H9 (cell line): ENCODE results near the gene MAST4. TPM values are rescaled to one million over a fixed set of nuclear protein-coding genes. Genes with fewer than 3 reads are reported as not detected.

Experiments
- DNase-seq: peaks from one replicate; pipeline ENCODE4 v3.0.0-alpha.2; 2017
- H2AFZ ChIP-seq: one replicate; pipeline ENCODE4 v1.6.1; 2013; ENCODE audit warnings: mild to moderate bottlenecking, low read length, control low read depth, moderate library complexity
- H2AK5ac ChIP-seq: 2 replicates; pipeline ENCODE4 v1.6.1; 2013; ENCODE audit warnings: low read length, control low read depth, mixed read lengths; ENCODE audit not compliant: insufficient read length
- H2BK120ac ChIP-seq: one replicate; pipeline ENCODE4 v1.6.1; 2013; ENCODE audit warnings: low read depth, mild to moderate bottlenecking, low read length, control low read depth, inconsistent platforms; ENCODE audit not compliant: poor library complexity, severe bottlenecking
- H2BK12ac ChIP-seq: 2 replicates; pipeline ENCODE4 v1.6.1; 2013; ENCODE audit warnings: low read length, control low read depth, mixed read lengths, low read depth; ENCODE audit not compliant: insufficient read length
- H2BK15ac ChIP-seq: 2 replicates; pipeline ENCODE4 v1.6.1; 2013; ENCODE audit warnings: low read depth, low read length, control low read depth
- H2BK20ac ChIP-seq: one replicate; pipeline ENCODE4 v1.6.1; 2013; ENCODE audit warnings: low read depth, mild to moderate bottlenecking, low read length, control low read depth, inconsistent platforms; ENCODE audit not compliant: poor library complexity, severe bottlenecking
- H2BK5ac ChIP-seq: 2 replicates; pipeline ENCODE4 v1.6.1; 2013; ENCODE audit warnings: low read length, control low read depth, mixed read lengths; ENCODE audit not compliant: insufficient read length
- H3K14ac ChIP-seq: 2 replicates; pipeline ENCODE4 v1.6.1; 2013; ENCODE audit warnings: low read length, control low read depth; ENCODE audit not compliant: insufficient read depth
- H3K18ac ChIP-seq: 2 replicates; pipeline ENCODE4 v1.6.1; 2013; ENCODE audit warnings: low read depth, mild to moderate bottlenecking, mixed read lengths, low read length, control low read depth; ENCODE audit not compliant: insufficient read length
- H3K23ac ChIP-seq: 2 replicates; pipeline ENCODE4 v1.6.1; 2013; ENCODE audit warnings: low read length, control low read depth, mixed read lengths, low read depth; ENCODE audit not compliant: insufficient read length
- H3K23me2 ChIP-seq: 2 replicates; pipeline ENCODE4 v1.6.1; 2013; ENCODE audit warnings: low read depth, mild to moderate bottlenecking, mixed read lengths, low read length, control low read depth; ENCODE audit not compliant: insufficient read length, poor library complexity, severe bottlenecking
- H3K27ac ChIP-seq: 2 replicates; pipeline ENCODE4 v1.5.1; 2013; ENCODE audit warnings: low read length, control low read depth, mixed read lengths, low read depth; ENCODE audit not compliant: insufficient read length
- H3K27me3 ChIP-seq: 2 replicates; pipeline ENCODE4 v1.6.1; 2013; ENCODE audit warnings: low read length, control low read depth, inconsistent platforms; ENCODE audit not compliant: insufficient read depth
- H3K4ac ChIP-seq: 2 replicates; pipeline ENCODE4 v1.6.1; 2013; ENCODE audit warnings: low read depth, mild to moderate bottlenecking, control low read depth, inconsistent platforms, low read length, moderate library complexity
- H3K4me1 ChIP-seq: 2 replicates; pipeline ENCODE4 v1.6.1; 2013; ENCODE audit warnings: low read length, control low read depth, inconsistent platforms; ENCODE audit not compliant: insufficient read depth
- H3K4me2 ChIP-seq: 2 replicates; pipeline ENCODE4 v1.6.1; 2013; ENCODE audit warnings: low read length, control low read depth, mixed read lengths; ENCODE audit not compliant: insufficient read length, insufficient read depth
- H3K56ac ChIP-seq: 2 replicates; pipeline ENCODE4 v1.6.1; 2013; ENCODE audit warnings: low read depth, mild to moderate bottlenecking, mixed read lengths, low read length, control low read depth; ENCODE audit not compliant: insufficient read length
- H3K79me1 ChIP-seq: 2 replicates; pipeline ENCODE4 v1.6.1; 2013; ENCODE audit warnings: low read depth, mild to moderate bottlenecking, moderate library complexity, low read length, control low read depth, inconsistent platforms; ENCODE audit not compliant: insufficient read depth, poor library complexity, severe bottlenecking
- H3K79me2 ChIP-seq: 2 replicates; pipeline ENCODE4 v1.6.1; 2013; ENCODE audit warnings: low read length, control low read depth, inconsistent platforms; ENCODE audit not compliant: insufficient read depth
- H3K9ac ChIP-seq: 2 replicates; pipeline ENCODE4 v1.6.1; 2013; ENCODE audit warnings: low read length, control low read depth, mixed read lengths; ENCODE audit not compliant: insufficient read length; ENCODE audit errors: extremely low read depth
- H3K9me3 ChIP-seq: one replicate; pipeline ENCODE4 v1.6.1; 2013; ENCODE audit warnings: low read depth, low read length, inconsistent platforms; ENCODE audit not compliant: control insufficient read depth
- H3T11ph ChIP-seq: one replicate; pipeline ENCODE4 v1.6.1; 2013; ENCODE audit warnings: mild to moderate bottlenecking, low read length, control low read depth, inconsistent platforms
- H4K20me1 ChIP-seq: one replicate; pipeline ENCODE4 v1.6.1; 2013; ENCODE audit not compliant: control insufficient read depth, insufficient read length, insufficient read depth
- H4K5ac ChIP-seq: 2 replicates; pipeline ENCODE4 v1.6.1; 2013; ENCODE audit warnings: low read depth, mild to moderate bottlenecking, mixed read lengths, low read length, control low read depth; ENCODE audit not compliant: insufficient read length
- H4K8ac ChIP-seq: replicated peaks from 2 replicates; pipeline ENCODE4 v1.6.1; 2013; ENCODE audit warnings: low read length, control low read depth, mixed read lengths, low read depth; ENCODE audit not compliant: insufficient read length
- H4K91ac ChIP-seq: 2 replicates; pipeline ENCODE4 v1.6.1; 2013; ENCODE audit warnings: low read depth, mild to moderate bottlenecking, moderate library complexity, mixed read lengths, low read length, control low read depth; ENCODE audit not compliant: insufficient read length
- H3K27ac Mint-ChIP-seq, 3 experiments: 2 replicates in 2 of 3; 3 replicates in 1 of 3; pipeline ENCODE4 v1.8.0; 2020 to 2021; ENCODE audit warnings: mixed read lengths in 3 of 3, mild to moderate bottlenecking in 1 of 3, moderate library complexity in 1 of 3
- H3K27me3 Mint-ChIP-seq: 2 replicates; pipeline ENCODE4 v1.8.0; 2021; ENCODE audit warnings: low read depth, mild to moderate bottlenecking, moderate library complexity, mixed read lengths
- H3K36me3 Mint-ChIP-seq, 3 experiments: 2 replicates in 2 of 3; 3 replicates in 1 of 3; pipeline ENCODE4 v1.8.0; 2020 to 2021; ENCODE audit warnings: low read depth in 3 of 3, mixed read lengths in 3 of 3; ENCODE audit not compliant: insufficient read depth in 1 of 3
- H3K4me1 Mint-ChIP-seq, 2 experiments: 2 replicates each; pipeline ENCODE4 v1.8.0; 2020; ENCODE audit warnings: mixed read lengths in 2 of 2
- H3K4me3 Mint-ChIP-seq, 2 experiments: 2 replicates in 1 of 2; 3 replicates in 1 of 2; pipeline ENCODE4 v1.8.0; 2020 to 2021; ENCODE audit warnings: mild to moderate bottlenecking in 2 of 2, mixed read lengths in 2 of 2, moderate library complexity in 1 of 2
- H3K9me3 Mint-ChIP-seq, 2 experiments: 2 replicates in 1 of 2; 3 replicates in 1 of 2; pipeline ENCODE4 v1.8.0; 2020; ENCODE audit warnings: mild to moderate bottlenecking in 2 of 2, mixed read lengths in 2 of 2, moderate library complexity in 1 of 2
- WGBS: extraction: QIAGEN DNeasy Blood & Tissue Kit; methylation state at CpG from one replicate; pipeline ENCODE4 v1.1.7; 2013; ENCODE audit warnings: missing lambda C conversion rate, low lambda C conversion rate, mixed read lengths; ENCODE audit not compliant: insufficient read length; ENCODE audit errors: extremely low coverage; 5-methylcytosine and 5-hydroxymethylcytosine counted together
- total RNA-seq: library from RNA; stranded (reverse); gene quantifications from 2 replicates; pipeline ENCODE4 v1.2.1, GENCODE V29; 2021
- TF ChIP-seq, protein P1 (sequence below): fragments of 200-600 bp; sonication (generic); conservative IDR thresholded peaks from 3 replicates; pipeline ENCODE4 v1.8.0; 2021; ENCODE audit warnings: antibody characterized with exemption, mild to moderate bottlenecking

MAST4 gene
- total RNA-seq, 1 experiment from 2014 or later: 3.7 TPM

DNA sequence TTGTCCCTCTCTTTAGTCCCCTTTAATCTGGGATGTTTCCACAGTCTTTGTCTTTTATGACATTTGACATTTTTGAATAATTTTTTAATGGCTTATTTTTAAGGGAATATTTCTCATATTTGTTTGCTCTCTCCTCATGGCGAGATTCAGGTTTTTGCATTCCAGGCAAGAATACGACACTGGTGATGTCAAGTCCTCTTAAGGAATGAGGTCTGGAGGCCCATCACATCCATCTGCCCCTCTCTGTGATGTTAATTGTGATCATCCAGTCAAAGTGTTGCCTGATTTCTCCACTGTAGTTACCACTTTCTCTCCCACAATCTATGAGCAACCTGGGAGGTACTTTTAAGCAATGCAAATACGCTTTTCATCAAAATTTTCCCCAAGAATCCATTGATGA, 193.2 kb downstream of the MAST4 start:
- Mint-ChIP-seq H3K27me3 (no peaks in the 10 kb centered on the region), H3K4me3 (no peak overlapping the region), H3K9me3 (no peaks in the 10 kb centered on the region), H3K4me1 (peaks cover 5 to 8% of the 10 kb centered on the region in 2 experiments), H3K36me3 (no peaks in the 10 kb centered on the region), H3K27ac (no peak overlapping the region)
- Histone ChIP-seq H4K5ac (no peak overlapping the region), H3K14ac (no peak overlapping the region), H3K4me1 (no peaks in the 10 kb centered on the region), H3K9ac (no peak overlapping the region), H3K79me1 (no peaks in the 10 kb centered on the region), H4K91ac (no peak overlapping the region), H3K27me3 (no peaks in the 10 kb centered on the region), H3K4ac (no peak overlapping the region), H3K23me2 (no peaks in the 10 kb centered on the region), H2BK15ac (no peak overlapping the region), H2AK5ac (no peak overlapping the region), H3K4me2 (no peak overlapping the region), H3K18ac (no peak overlapping the region), H3K9me3 (no peaks in the 10 kb centered on the region), H2BK20ac (no peak overlapping the region), H3K27ac (no peak overlapping the region), H4K8ac (no peak overlapping the region), H3T11ph (no peak overlapping the region), H4K20me1 (no peaks in the 10 kb centered on the region), H2BK5ac (no peak overlapping the region), H3K23ac (no peak overlapping the region), H3K56ac (no peak overlapping the region), H2BK120ac (no peak overlapping the region), H2BK12ac (no peak overlapping the region), H3K79me2 (no peaks in the 10 kb centered on the region), H2AFZ (no peak overlapping the region)
- WGBS: no CpG with 5 or more reads among the region's 3 CpGs
- TF ChIP-seq, protein P1, sequence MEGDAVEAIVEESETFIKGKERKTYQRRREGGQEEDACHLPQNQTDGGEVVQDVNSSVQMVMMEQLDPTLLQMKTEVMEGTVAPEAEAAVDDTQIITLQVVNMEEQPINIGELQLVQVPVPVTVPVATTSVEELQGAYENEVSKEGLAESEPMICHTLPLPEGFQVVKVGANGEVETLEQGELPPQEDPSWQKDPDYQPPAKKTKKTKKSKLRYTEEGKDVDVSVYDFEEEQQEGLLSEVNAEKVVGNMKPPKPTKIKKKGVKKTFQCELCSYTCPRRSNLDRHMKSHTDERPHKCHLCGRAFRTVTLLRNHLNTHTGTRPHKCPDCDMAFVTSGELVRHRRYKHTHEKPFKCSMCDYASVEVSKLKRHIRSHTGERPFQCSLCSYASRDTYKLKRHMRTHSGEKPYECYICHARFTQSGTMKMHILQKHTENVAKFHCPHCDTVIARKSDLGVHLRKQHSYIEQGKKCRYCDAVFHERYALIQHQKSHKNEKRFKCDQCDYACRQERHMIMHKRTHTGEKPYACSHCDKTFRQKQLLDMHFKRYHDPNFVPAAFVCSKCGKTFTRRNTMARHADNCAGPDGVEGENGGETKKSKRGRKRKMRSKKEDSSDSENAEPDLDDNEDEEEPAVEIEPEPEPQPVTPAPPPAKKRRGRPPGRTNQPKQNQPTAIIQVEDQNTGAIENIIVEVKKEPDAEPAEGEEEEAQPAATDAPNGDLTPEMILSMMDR: no peak
- no peak for DNase-seq
